NCI-H1048 (cell line): ENCODE measurements around the gene TNS1.
A peak's percentile ranks its signal among the peaks of the same experiment; 100 is the strongest.

Source experiments
- DNase-seq: peaks from one replicate; lab custom pipeline; 2025; lab: John Stamatoyannopoulos, UW

Gene TNS1

GRCh38 chr2:217998926-217999594, 3.7 kb downstream of the TNS1 start:
- no peak for DNase-seq

- no peak for DNase-seq
These were observed 5.3 kb downstream of the TNS1 start for GRCh38 chr2:217997510-217997909.

GRCh38 chr2:217996361-217996760, 6.4 kb downstream of the TNS1 start:
- no peak for DNase-seq

GRCh38 chr2:217995731-217996231, 7.0 kb downstream of the TNS1 start:
- no peak for DNase-seq

GRCh38 chr2:217994776-217995274, 8.0 kb downstream of the TNS1 start:
- no peak for DNase-seq

- DNase-seq: no peak
These were observed 8.9 kb downstream of the TNS1 start for GRCh38 chr2:217993817-217994463.

- no peak for DNase-seq
These were observed 9.7 kb downstream of the TNS1 start for GRCh38 chr2:217993138-217993537.

- no peak for DNase-seq
These were observed 10.7 kb downstream of the TNS1 start for GRCh38 chr2:217992061-217992460.

- no peak for DNase-seq
These were observed 11.9 kb downstream of the TNS1 start for GRCh38 chr2:217990791-217991465.

GRCh38 chr2:217990389-217990788, 12.4 kb downstream of the TNS1 start:
- DNase-seq: no peak

- DNase-seq: no peak
These were observed 13.4 kb downstream of the TNS1 start for GRCh38 chr2:217989221-217989948.

GRCh38 chr2:217988840-217989204, 14.0 kb downstream of the TNS1 start:
- no peak for DNase-seq

- peak; percentile 8 for DNase-seq
These were observed 14.6 kb downstream of the TNS1 start for GRCh38 chr2:217988014-217988839.

- DNase-seq: no peak
These were observed 15.4 kb downstream of the TNS1 start for GRCh38 chr2:217987391-217987790.

GRCh38 chr2:217986256-217986961, 16.4 kb downstream of the TNS1 start:
- DNase-seq: no peak

GRCh38 chr2:217983276-217984233, 19.2 kb downstream of the TNS1 start:
- no peak for DNase-seq

GRCh38 chr2:217981971-217982370, 20.8 kb downstream of the TNS1 start:
- no peak for DNase-seq

- DNase-seq: no peak
These were observed 21.6 kb downstream of the TNS1 start for GRCh38 chr2:217981084-217981730.

- DNase-seq: no peak
These were observed 22.2 kb downstream of the TNS1 start for GRCh38 chr2:217980591-217980990.
